Activated T-helper 1 cell treated with anti-CD3 and anti-CD28 coated beads, Interleukin-2, amount 50 U/mL, for 16 hours (primary cell): ENCODE results near the gene RNF182.
"Not testable (repeated sequence)": the region's sequence is repeated elsewhere in the genome, so short reads cannot be mapped to it uniquely, and the experiment has no call there.

ENCODE experiments used
- DNase-seq, 2 donors: peaks; one replicate each; pipeline ENCODE4 v3.0.0-alpha.2; 2020; ENCODE audit warnings: low read depth in 1 of 2, low spot score in 1 of 2

Gene RNF182

GRCh38 chr6:13953061-13953705 is 28.4 kb downstream of the RNF182 start:
- DNase-seq = no peak

- DNase-seq = no peak
Observed at GRCh38 chr6:13965582-13966127, 40.9 kb downstream of the RNF182 start.

DNA sequence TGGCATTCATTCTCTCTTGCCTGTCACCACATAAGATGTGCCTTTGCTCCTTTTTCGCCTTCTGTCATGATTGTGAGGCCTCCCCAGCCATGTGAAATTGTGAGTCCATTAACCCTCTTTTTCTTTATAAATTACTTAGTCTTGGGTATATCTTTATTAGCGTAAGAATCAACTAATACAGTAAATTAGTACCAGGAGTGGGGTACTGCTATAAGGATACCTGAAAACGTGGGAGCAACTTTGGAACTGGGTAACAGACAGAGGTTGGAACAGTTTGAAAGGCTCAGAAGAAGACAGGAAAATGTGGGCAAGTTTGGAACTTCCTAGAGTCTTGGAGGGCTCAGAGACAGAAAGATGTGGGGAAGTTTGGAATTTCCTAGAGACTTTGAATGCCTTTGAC is 46.6 kb downstream of the RNF182 start:
- no peak for DNase-seq

- DNase-seq = not testable (repeated sequence)
Observed at GRCh38 chr6:13972602-13973001, 47.9 kb downstream of the RNF182 start.

DNA sequence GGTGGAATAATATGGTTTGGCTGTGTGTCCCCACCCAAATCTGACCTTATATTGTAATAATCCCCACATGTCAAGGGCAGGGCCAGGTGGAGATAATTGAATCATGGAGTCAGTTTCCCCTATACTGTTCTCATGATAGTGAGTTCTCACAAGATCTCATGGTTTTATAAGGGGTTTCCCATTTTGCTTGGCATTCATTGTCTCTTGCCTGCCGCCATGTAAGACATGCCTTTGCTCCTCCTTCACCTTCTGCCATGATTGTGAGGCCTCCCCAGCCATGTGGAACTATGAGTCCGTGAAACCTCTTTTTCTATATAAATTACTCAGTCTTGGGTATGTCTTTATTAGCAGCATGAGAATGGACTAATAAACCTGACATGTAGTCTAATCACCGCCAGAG is 48.7 kb downstream of the RNF182 start:
- DNase-seq = not testable (repeated sequence)

DNA sequence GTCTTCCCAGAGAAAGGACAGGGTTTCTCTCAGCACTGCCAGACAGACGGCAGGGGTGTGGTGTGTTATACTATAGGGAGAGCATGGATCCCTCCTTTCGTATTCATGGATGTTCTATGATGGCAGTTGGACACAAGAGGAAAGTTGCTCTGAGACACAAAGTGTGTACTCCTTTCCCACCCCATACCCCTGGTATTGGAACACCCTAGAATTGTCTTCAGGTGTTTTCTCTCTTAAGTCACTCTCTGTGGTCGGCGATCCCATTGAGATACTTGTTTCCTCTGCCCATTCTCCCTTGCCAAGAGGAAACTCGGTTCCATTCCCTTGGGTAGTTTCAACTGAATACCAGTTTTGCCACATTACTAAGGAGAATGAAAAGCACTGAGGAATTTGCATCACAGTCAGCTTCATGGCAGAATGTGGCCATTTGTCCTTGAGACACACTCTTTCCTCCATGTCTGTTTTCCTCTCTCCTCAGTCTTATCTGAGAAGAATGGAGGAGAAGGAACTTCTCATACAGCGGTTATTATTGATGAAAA is 53.4 kb downstream of the RNF182 start:
- DNase-seq = no peak

DNA sequence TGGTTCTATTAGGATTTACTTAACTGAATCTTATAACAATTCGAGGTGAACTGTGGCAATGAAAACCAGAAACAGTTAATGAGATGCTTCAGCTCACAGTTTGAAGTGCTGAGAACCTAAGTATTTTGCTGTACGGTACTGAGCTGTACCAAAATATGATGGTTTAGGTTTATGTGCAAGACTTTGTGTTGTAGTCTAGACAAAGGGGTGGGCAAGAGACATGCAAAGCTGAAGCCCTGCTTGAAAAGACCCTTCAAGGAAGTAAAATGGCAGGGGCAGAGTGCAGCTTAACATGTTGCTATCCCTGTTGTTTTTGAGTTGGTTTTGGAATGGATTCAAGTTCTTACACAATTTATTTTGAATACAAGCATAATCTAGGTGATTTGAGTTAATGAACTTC is 54.0 kb downstream of the RNF182 start:
- DNase-seq = no peak

GRCh38 chr6:13979284-13980171 is 54.8 kb downstream of the RNF182 start:
- no peak for DNase-seq

GRCh38 chr6:13980534-13980933 is 55.8 kb downstream of the RNF182 start:
- no peak for DNase-seq

- DNase-seq = no peak
Observed at GRCh38 chr6:13985663-13986325, 61.0 kb downstream of the RNF182 start.

DNA sequence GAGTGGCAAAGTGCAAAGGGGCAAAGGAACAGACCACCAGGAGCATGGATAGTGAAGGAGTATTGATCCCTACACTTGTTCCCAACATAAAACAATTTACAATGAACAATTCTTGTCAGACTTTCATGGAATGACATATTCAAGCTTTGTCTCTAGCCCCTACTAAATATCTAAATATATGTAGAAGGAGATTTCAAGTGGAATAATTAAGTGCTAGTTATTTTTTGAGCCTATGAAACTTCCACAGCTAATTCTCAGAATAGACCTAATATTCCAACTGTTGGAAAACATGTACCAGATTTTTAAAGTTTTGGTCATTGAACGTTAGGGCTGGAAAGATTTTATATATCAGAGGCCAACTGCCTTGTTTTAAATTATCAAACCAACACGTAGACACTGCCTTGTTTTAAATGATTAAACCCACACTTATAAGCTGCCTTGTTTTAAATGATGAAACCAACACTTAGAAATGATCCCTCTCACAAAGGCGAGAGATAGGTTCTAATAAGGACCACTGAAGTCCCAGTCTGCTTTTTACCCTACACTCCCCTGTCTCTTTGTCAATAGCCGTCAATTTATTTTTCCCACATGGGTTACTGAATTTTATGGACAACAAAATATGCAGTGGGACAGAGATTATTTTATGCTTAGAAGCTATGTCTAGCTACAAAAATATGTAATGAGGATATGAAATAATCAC is 62.1 kb downstream of the RNF182 start:
- no peak for DNase-seq

DNA sequence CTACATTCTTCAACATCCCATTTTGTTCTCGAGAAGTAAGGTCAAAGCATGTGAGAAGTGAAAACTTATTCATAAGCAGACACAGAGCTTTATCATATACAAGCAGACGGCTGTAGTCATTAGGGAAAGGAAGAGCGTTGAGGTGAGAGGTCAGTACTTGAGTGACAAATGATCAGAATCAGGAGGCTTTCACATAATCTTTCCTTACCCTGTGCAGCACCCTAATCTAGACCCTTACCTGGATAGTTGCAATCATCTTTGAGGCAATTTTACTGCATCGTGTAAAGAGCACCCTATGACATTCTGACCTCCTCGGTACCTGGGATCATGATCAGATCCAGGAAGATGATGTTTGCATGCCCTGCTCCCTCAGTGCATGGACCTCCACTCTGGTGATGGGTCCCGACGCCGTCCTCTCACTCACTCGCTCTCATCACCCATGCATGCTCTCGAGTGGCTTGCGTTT is 62.7 kb downstream of the RNF182 start:
- no peak for DNase-seq

DNA sequence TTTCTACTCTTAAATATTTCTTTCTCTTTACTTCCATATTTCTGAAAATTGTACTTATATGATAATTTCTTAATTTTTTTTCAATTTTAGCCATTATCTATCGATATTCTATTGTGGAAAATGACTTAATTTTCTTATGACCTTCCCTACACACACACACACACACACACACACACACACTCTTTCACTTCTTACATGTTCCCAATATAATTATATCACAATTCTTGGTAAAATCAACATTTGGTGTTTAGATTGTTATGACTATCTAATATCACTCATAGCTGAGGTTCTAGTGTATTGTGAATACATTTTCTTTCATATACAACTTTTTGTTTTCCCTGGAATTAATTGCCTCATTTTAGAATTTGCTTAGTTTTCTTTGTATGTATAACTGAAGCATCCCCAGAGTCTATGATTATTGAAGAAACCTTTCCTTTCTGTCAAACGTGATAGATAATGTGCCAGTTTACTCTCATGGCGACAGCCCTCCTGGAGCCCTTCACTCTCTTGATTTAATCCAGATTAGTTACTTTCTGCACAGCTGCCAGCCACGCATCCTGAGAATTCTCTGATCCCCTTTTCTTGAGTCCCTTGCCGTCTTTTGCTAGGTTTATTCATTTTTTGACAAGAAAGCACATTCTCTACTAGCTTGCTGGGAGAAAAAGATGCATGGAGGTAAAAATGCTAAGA is 63.4 kb downstream of the RNF182 start:
- no peak for DNase-seq

DNA sequence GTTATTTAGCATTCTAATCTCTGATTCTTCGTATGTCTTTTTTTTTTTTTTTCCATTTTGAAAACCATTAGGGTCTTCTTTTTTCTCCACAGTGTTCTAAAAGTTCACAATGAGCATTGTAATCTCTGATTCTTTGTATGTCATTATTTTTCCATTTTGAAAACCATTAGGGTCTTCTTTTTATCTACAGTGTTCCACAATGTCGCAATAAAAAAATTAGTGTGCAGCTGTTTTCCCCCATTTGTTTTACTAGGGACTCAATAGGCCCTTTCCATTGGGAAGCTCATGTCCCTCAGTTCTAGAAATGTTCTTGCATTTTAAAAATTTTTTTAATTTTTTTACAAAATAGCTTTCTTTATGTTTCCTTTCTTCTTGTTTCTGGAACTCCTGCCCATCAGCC is 64.2 kb downstream of the RNF182 start:
- no peak for DNase-seq

GRCh38 chr6:13989496-13990144 is 64.9 kb downstream of the RNF182 start:
- no peak for DNase-seq

DNA sequence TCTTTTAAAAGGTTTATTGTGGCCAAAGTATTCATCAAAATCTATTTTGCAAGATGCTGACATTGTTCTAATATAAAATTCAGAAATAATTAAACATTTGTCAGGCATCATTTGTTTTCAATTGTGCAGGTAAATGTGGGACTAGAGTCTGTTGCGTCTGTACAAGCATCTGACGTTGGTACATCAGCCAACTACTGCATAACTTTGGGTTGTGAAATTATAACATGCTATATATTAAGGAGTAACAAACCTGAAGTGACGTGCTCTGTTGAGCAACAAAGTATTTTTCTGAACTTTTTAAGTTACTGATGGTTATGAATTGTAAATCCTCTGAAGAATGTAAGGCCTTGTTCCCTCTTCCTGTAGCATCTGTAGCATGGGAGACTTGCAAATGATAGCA is 66.0 kb downstream of the RNF182 start:
- no peak for DNase-seq

GRCh38 chr6:13991393-13991792 is 66.6 kb downstream of the RNF182 start:
- DNase-seq = no peak

GRCh38 chr6:13992417-13993055 is 67.8 kb downstream of the RNF182 start:
- no peak for DNase-seq

DNA sequence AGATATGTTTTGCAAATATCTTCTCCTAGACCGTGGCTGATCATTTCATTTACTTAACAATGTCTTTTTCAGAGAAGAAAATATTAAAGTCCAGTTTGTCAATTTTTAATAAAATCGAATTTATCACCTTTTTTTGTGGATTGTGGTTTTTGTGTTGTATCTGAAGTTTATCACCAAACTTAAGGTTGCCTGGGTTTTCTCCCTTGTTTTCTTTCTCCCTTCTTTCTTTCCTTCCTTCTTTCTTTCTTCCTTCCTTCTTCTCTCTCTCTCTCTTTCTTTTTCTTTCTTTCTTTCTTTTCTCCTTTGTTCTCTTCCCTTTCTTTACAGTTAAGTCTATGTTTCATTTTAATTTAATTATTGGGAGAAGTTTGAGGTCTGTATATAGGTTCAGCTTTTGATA is 68.7 kb downstream of the RNF182 start:
- no peak for DNase-seq
